GM12878 (cell line): ENCODE data around the gene CA11. TPM values are rescaled to one million over a fixed set of nuclear protein-coding genes. Genes with fewer than 3 reads are reported as not detected.

Source experiments
- ASH2L ChIP-seq: fragments of 300-600, 200-600 bp; sonication (generic); IDR thresholded peaks from 2 replicates; pipeline ENCODE4 v1.6.1; 2017; ENCODE audit warnings: low read depth, mild to moderate bottlenecking, borderline replicate concordance
- ATF3 ChIP-seq: IDR thresholded peaks from 2 replicates; pipeline ENCODE4 v1.6.1; 2011; ENCODE audit warnings: low read depth, mild to moderate bottlenecking, low read length, moderate library complexity, borderline replicate concordance; ENCODE audit errors: extremely low read depth
- ATF7 ChIP-seq: fragments of 450-650 bp; IDR thresholded peaks from 2 replicates; pipeline ENCODE4 v1.6.1; 2016; ENCODE audit warnings: low read depth, mild to moderate bottlenecking
- CEBPZ ChIP-seq: fragments of 150-350 bp; IDR thresholded peaks from 2 replicates; pipeline ENCODE4 v1.6.1; 2016; ENCODE audit warnings: low read depth, low read length
- CHD4 ChIP-seq: fragments of 200-600 bp; sonication (generic); IDR thresholded peaks from 2 replicates; pipeline ENCODE4 v1.6.1; 2016; ENCODE audit warnings: mild to moderate bottlenecking
- CREM ChIP-seq: IDR thresholded peaks from 2 replicates; pipeline ENCODE4 v1.6.1; 2014; ENCODE audit warnings: antibody characterized with exemption, low read depth
- E4F1 ChIP-seq: fragments of 450-650 bp; IDR thresholded peaks from 2 replicates; pipeline ENCODE4 v1.6.1; 2018; ENCODE audit warnings: borderline replicate concordance, mild to moderate bottlenecking; ENCODE audit not compliant: partially characterized antibody
- FOXM1 ChIP-seq: IDR thresholded peaks from 2 replicates; pipeline ENCODE4 v1.6.1; 2012; ENCODE audit warnings: low read depth, mild to moderate bottlenecking, inconsistent platforms, low read length, moderate library complexity
- NR2C1 ChIP-seq: fragments of 450-650 bp; IDR thresholded peaks from 2 replicates; pipeline ENCODE4 v1.6.1; 2017; ENCODE audit warnings: antibody characterized with exemption, mild to moderate bottlenecking, moderate library complexity
- POLR2AphosphoS2 ChIP-seq: IDR thresholded peaks from 2 replicates; pipeline ENCODE4 v1.6.1; 2011; ENCODE audit warnings: low read depth, mild to moderate bottlenecking, low read length, improper control_type of control experiment, moderate library complexity
- RCOR1 ChIP-seq: conservative IDR thresholded peaks from 2 replicates; pipeline ENCODE4 v1.6.1; 2012; ENCODE audit warnings: low read depth, low read length, improper control_type of control experiment
- SMARCA5 ChIP-seq: fragments of 450-650 bp; IDR thresholded peaks from 2 replicates; pipeline ENCODE4 v1.6.1; 2017; ENCODE audit warnings: mild to moderate bottlenecking
- TCF12 ChIP-seq: IDR thresholded peaks from 2 replicates; pipeline ENCODE4 v1.6.1; 2011; ENCODE audit warnings: low read depth, mild to moderate bottlenecking, low read length
- TCF7 ChIP-seq: IDR thresholded peaks from 2 replicates; pipeline ENCODE4 v1.6.1; 2014; ENCODE audit warnings: antibody characterized with exemption, borderline replicate concordance
- WRNIP1 ChIP-seq: IDR thresholded peaks from 2 replicates; pipeline ENCODE4 v1.6.1; 2011; ENCODE audit warnings: low read depth, low read length, improper control_type of control experiment, borderline replicate concordance
- ZBTB4 ChIP-seq: fragments of 450-650 bp; formaldehyde crosslinking; IDR thresholded peaks from 2 replicates; pipeline ENCODE4 v1.4.0; 2022; ENCODE audit warnings: mild to moderate bottlenecking, moderate library complexity
- ZNF384 ChIP-seq: IDR thresholded peaks from 2 replicates; pipeline ENCODE4 v1.6.1; 2012; ENCODE audit warnings: low read depth, mild to moderate bottlenecking, low read length, improper control_type of control experiment, borderline replicate concordance
- polyA plus RNA-seq, 11 experiments: library from polyadenylated mRNA; depleted of rRNA in 4 of 11; unstranded in 6 of 11; stranded (reverse) in 5 of 11; fragments of >200 nt; fragmentation: Nextera tagmentation in 4 of 11; fragmentation: Illumina TruSeq in 1 of 11; extraction: Ambion mirVana in 4 of 11; extraction: Trizol in 1 of 11; gene quantifications; 1 replicate in 1 of 11; 2 replicates in 10 of 11; pipeline versions ENCODE4 v1.2.1 to v1.2.3, GENCODE V29; 2011 to 2016; ENCODE audit warnings: inconsistent platforms in 2 of 11, missing spikeins in 2 of 11, low read depth in 1 of 11
- total RNA-seq, 4 experiments: library from RNA; depleted of rRNA in 3 of 4; stranded (reverse); fragments of >200 nt in 3 of 4; fragmentation: Illumina TruSeq in 1 of 4; extraction: Trizol in 1 of 4; gene quantifications; 2 replicates each; pipeline versions ENCODE4 v1.2.1 to v1.2.3, GENCODE V29; 2013 to 2021
- TF ChIP-seq, protein P1 (sequence below): IDR thresholded peaks from 2 replicates; pipeline ENCODE4 v1.6.1; 2011; ENCODE audit warnings: borderline replicate concordance, low read depth, mild to moderate bottlenecking, moderate library complexity, low read length; ENCODE audit not compliant: insufficient read depth, poor library complexity, severe bottlenecking

Gene CA11
- total and polyA plus RNA-seq, 10 of the 15 experiments (the other 5 are each of a cell fraction or from before 2014, with no cell fraction given): 1.7 to 7.5 (median 2.4) TPM

DNA sequence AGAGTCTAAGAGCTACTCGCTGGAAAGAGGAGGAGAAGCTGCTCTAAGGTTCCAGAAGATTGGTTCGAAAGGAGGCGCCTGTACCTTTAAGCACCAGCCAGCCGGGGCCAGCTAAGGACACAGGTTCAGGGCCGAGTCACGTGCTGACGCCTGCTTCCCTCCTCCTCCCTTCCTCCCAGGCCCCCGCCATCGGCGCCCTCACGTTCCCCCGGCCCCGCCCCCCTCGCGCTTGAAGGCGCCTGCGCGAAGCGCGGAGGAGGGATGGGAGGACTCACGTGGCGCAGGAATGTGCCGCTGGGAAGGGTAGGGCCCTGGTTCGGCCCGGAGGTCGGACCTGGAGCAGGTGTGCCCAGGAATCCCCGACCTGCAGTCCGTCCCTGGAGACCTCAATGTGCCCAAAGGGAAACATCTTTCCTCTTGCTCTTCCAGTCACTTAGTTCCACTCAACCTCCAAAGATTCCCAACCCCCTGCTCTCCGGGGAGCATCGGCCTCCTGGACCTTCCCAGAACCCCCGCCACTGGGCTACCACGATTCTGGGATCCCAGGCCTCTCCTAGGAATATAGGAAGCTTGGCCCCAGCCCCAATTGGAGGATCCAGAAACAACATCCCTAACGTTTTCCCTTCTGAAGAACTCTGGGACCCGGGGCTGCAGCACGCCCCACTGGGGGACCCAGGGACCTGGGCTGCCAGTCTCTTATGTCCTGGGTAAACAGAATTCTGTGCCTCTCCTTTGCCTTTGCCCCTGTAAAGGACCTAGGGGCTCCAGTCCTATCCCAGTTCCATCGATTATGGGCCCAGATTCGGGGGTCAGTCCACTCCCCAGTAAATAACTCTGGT lies 11.3 kb downstream of the CA11 start (continued):
- no peak for TF ChIP-seq ZNF384
- TF ChIP-seq RCOR1: 0 out of 2 replicates have a peak, but pooled peaks have one; percentile 53
- TF ChIP-seq, protein P1, sequence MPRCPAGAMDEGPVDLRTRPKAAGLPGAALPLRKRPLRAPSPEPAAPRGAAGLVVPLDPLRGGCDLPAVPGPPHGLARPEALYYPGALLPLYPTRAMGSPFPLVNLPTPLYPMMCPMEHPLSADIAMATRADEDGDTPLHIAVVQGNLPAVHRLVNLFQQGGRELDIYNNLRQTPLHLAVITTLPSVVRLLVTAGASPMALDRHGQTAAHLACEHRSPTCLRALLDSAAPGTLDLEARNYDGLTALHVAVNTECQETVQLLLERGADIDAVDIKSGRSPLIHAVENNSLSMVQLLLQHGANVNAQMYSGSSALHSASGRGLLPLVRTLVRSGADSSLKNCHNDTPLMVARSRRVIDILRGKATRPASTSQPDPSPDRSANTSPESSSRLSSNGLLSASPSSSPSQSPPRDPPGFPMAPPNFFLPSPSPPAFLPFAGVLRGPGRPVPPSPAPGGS: peak; percentile 26
- TF ChIP-seq POLR2AphosphoS2: 0 out of 2 replicates have a peak, but pooled peaks have one; percentile 85
- TF ChIP-seq NR2C1: no peak
- TF ChIP-seq E4F1: no peak
- TF ChIP-seq FOXM1: no peak
- TF ChIP-seq ATF3: peak; percentile 66; the same call in 1 of the 2 replicates
- TF ChIP-seq CHD4: no peak
- TF ChIP-seq ZBTB4: no peak
- no peak for TF ChIP-seq CEBPZ
- TF ChIP-seq SMARCA5: no peak
- TF ChIP-seq TCF7: no peak
- no peak for TF ChIP-seq CREM
- no peak for TF ChIP-seq WRNIP1
- 0 out of 2 replicates have a peak, but pooled peaks have one; percentile 12 for TF ChIP-seq ATF7
- TF ChIP-seq ASH2L: no peak
- 0 out of 2 replicates have a peak, but pooled peaks have one; percentile 20 for TF ChIP-seq TCF12
